IgD-negative memory B cell (primary cell): ENCODE results near the gene HOXB7. TPM values are rescaled to one million over a fixed set of nuclear protein-coding genes. Genes with fewer than 3 reads are reported as not detected.

Experiments
- H3K27ac Mint-ChIP-seq, 3 donors: one replicate each; pipeline ENCODE4 v1.8.0; 2020 to 2022; ENCODE audit warnings: mild to moderate bottlenecking in 3 of 3, mixed read lengths in 3 of 3, moderate library complexity in 1 of 3
- H3K27me3 Mint-ChIP-seq: one replicate; pipeline ENCODE4 v1.8.0; 2021; ENCODE audit warnings: mixed read lengths
- H3K36me3 Mint-ChIP-seq: one replicate; pipeline ENCODE4 v1.8.0; 2020; ENCODE audit warnings: mild to moderate bottlenecking, mixed read lengths
- H3K4me1 Mint-ChIP-seq, 3 donors: one replicate each; pipeline ENCODE4 v1.8.0; 2020 to 2022; ENCODE audit warnings: mixed read lengths in 3 of 3, mild to moderate bottlenecking in 1 of 3
- H3K4me3 Mint-ChIP-seq, 4 donors: one replicate each; pipeline ENCODE4 v1.8.0; 2020 to 2022; ENCODE audit warnings: mild to moderate bottlenecking in 4 of 4, mixed read lengths in 4 of 4, moderate library complexity in 3 of 4
- H3K9me3 Mint-ChIP-seq, 3 donors: one replicate each; pipeline ENCODE4 v1.8.0; 2020 to 2021; ENCODE audit warnings: mixed read lengths in 3 of 3, mild to moderate bottlenecking in 1 of 3
- polyA plus RNA-seq: library from polyadenylated mRNA; unstranded; fragments of 300-500 nt; fragmentation: Illumina TruSeq; gene quantifications from one replicate; pipeline ENCODE4 v1.2.3, GENCODE V29; 2021

HOXB7 gene
- polyA plus RNA-seq, 1 donor from 2014 or later, result not detected

- Mint-ChIP-seq H3K36me3 (no peaks in the 10 kb centered on the region), H3K4me1 (peaks cover 12 to 16% (median 15%) of the 10 kb centered on the region in 3 donors), H3K4me3 (peak overlapping the region in 1 of 4 donors; percentile 60), H3K27me3 (peaks cover 79% of the 10 kb centered on the region), H3K27ac (peak overlapping the region; percentile 49 to 73 (median 53)), H3K9me3 (peaks cover 0 to 2% (median 0%) of the 10 kb centered on the region in 3 donors)
These were observed 9.6 kb downstream of the HOXB7 start for GRCh38 chr17:48601207-48601538.

- peaks cover 12 to 16% (median 15%) of the 10 kb centered on the region in 3 donors for H3K4me1 Mint-ChIP-seq
- peak overlapping the region; percentile 49 to 73 (median 53) for H3K27ac Mint-ChIP-seq
- H3K36me3 Mint-ChIP-seq, result no peaks in the 10 kb centered on the region
- H3K4me3 Mint-ChIP-seq, result peak overlapping the region in 1 of 4 donors; percentile 60
- H3K9me3 Mint-ChIP-seq, result peaks cover 0 to 2% (median 0%) of the 10 kb centered on the region in 3 donors
- peaks cover 83% of the 10 kb centered on the region for H3K27me3 Mint-ChIP-seq
These were observed 10.3 kb downstream of the HOXB7 start for GRCh38 chr17:48600244-48601098.

GRCh38 chr17:48599354-48599753 is 11.5 kb downstream of the HOXB7 start:
- H3K27me3 Mint-ChIP-seq, result peaks cover 79% of the 10 kb centered on the region
- no peaks in the 10 kb centered on the region for H3K36me3 Mint-ChIP-seq
- peak overlapping the region in 2 of 3 donors; percentile 44 to 49 for H3K27ac Mint-ChIP-seq
- peaks cover 0 to 2% (median 0%) of the 10 kb centered on the region in 3 donors for H3K9me3 Mint-ChIP-seq
- H3K4me1 Mint-ChIP-seq, result peaks cover 12 to 16% (median 15%) of the 10 kb centered on the region in 3 donors
- peak overlapping the region in 1 of 4 donors; percentile 54 for H3K4me3 Mint-ChIP-seq

- H3K36me3 Mint-ChIP-seq, result no peaks in the 10 kb centered on the region
- peak overlapping the region; percentile 12 to 91 (median 44) for H3K4me3 Mint-ChIP-seq
- peaks cover 13 to 19% (median 16%) of the 10 kb centered on the region in 3 donors for H3K4me1 Mint-ChIP-seq
- H3K27ac Mint-ChIP-seq, result peak overlapping the region; percentile 37 to 86 (median 49)
- peaks cover 0 to 2% (median 0%) of the 10 kb centered on the region in 3 donors for H3K9me3 Mint-ChIP-seq
- H3K27me3 Mint-ChIP-seq, result peaks cover 78% of the 10 kb centered on the region
These were observed 12.1 kb downstream of the HOXB7 start for GRCh38 chr17:48598736-48599135.

- peak overlapping the region; percentile 49 to 90 (median 86) for H3K27ac Mint-ChIP-seq
- peaks cover 16 to 25% (median 17%) of the 10 kb centered on the region in 3 donors for H3K4me1 Mint-ChIP-seq
- H3K4me3 Mint-ChIP-seq, result peak overlapping the region; percentile 54 to 93 (median 82)
- H3K36me3 Mint-ChIP-seq, result no peaks in the 10 kb centered on the region
- peaks cover 77% of the 10 kb centered on the region for H3K27me3 Mint-ChIP-seq
- H3K9me3 Mint-ChIP-seq, result peaks cover 0 to 2% (median 0%) of the 10 kb centered on the region in 3 donors
These were observed 12.8 kb downstream of the HOXB7 start for GRCh38 chr17:48597778-48598631.

- Mint-ChIP-seq H3K27ac (peak overlapping the region in 2 of 3 donors; percentile 49 to 90), H3K9me3 (peaks cover 0 to 2% (median 0%) of the 10 kb centered on the region in 3 donors), H3K27me3 (peaks cover 77% of the 10 kb centered on the region), H3K36me3 (no peaks in the 10 kb centered on the region), H3K4me1 (peaks cover 15 to 27% (median 21%) of the 10 kb centered on the region in 3 donors), H3K4me3 (peak overlapping the region; percentile 54 to 93 (median 82))
These were observed 13.4 kb downstream of the HOXB7 start for GRCh38 chr17:48597528-48597777.

- Mint-ChIP-seq H3K27me3 (peaks cover 77% of the 10 kb centered on the region), H3K27ac (peak overlapping the region; percentile 49 to 90 (median 53)), H3K4me1 (peaks cover 14 to 26% (median 20%) of the 10 kb centered on the region in 3 donors), H3K4me3 (peak overlapping the region; percentile 54 to 82 (median 76)), H3K36me3 (no peaks in the 10 kb centered on the region), H3K9me3 (peaks cover 0 to 2% (median 0%) of the 10 kb centered on the region in 3 donors)
These were observed 13.9 kb downstream of the HOXB7 start for GRCh38 chr17:48596735-48597527.

GRCh38 chr17:48596000-48596734 is 14.7 kb downstream of the HOXB7 start:
- peaks cover 0 to 2% (median 0%) of the 10 kb centered on the region in 3 donors for H3K9me3 Mint-ChIP-seq
- peak overlapping the region; percentile 17 to 90 (median 71) for H3K27ac Mint-ChIP-seq
- no peaks in the 10 kb centered on the region for H3K36me3 Mint-ChIP-seq
- peaks cover 15 to 26% (median 20%) of the 10 kb centered on the region in 3 donors for H3K4me1 Mint-ChIP-seq
- peak overlapping the region; percentile 34 to 82 (median 72) for H3K4me3 Mint-ChIP-seq
- peaks cover 77% of the 10 kb centered on the region for H3K27me3 Mint-ChIP-seq

GRCh38 chr17:48595278-48595999 is 15.4 kb downstream of the HOXB7 start:
- H3K4me1 Mint-ChIP-seq, result peaks cover 15 to 26% (median 20%) of the 10 kb centered on the region in 3 donors
- peaks cover 79% of the 10 kb centered on the region for H3K27me3 Mint-ChIP-seq
- peaks cover 0 to 2% (median 0%) of the 10 kb centered on the region in 3 donors for H3K9me3 Mint-ChIP-seq
- no peaks in the 10 kb centered on the region for H3K36me3 Mint-ChIP-seq
- H3K4me3 Mint-ChIP-seq, result peak overlapping the region in 2 of 4 donors; percentile 20 to 45
- H3K27ac Mint-ChIP-seq, result peak overlapping the region; percentile 10 to 71 (median 43)

GRCh38 chr17:48594538-48595277 is 16.1 kb downstream of the HOXB7 start:
- Mint-ChIP-seq H3K36me3 (no peaks in the 10 kb centered on the region), H3K9me3 (peaks cover 0 to 2% (median 0%) of the 10 kb centered on the region in 3 donors), H3K4me1 (peaks cover 17 to 26% (median 21%) of the 10 kb centered on the region in 3 donors), H3K4me3 (no peak overlapping the region), H3K27me3 (peaks cover 81% of the 10 kb centered on the region), H3K27ac (peak overlapping the region; percentile 10 to 71 (median 43))

GRCh38 chr17:48593840-48594537 is 16.8 kb downstream of the HOXB7 start:
- no peaks in the 10 kb centered on the region for H3K36me3 Mint-ChIP-seq
- H3K27me3 Mint-ChIP-seq, result peaks cover 80% of the 10 kb centered on the region
- peaks cover 17 to 26% (median 21%) of the 10 kb centered on the region in 3 donors for H3K4me1 Mint-ChIP-seq
- peak overlapping the region in 3 of 4 donors; percentile 21 to 79 (median 70) for H3K4me3 Mint-ChIP-seq
- peaks cover 0 to 2% (median 0%) of the 10 kb centered on the region in 3 donors for H3K9me3 Mint-ChIP-seq
- peak overlapping the region in 2 of 3 donors; percentile 89 to 90 for H3K27ac Mint-ChIP-seq
